ENCODE measurements around the gene ZNF761.
"Not testable (repeated sequence)": the region's sequence is repeated elsewhere in the genome, so short reads cannot be mapped to it uniquely, and the experiment has no call there.

GRCh38 chr19:53443809-53444208, 12.0 kb downstream of the ZNF761 start:
- TF ChIP-seq, protein P1, sequence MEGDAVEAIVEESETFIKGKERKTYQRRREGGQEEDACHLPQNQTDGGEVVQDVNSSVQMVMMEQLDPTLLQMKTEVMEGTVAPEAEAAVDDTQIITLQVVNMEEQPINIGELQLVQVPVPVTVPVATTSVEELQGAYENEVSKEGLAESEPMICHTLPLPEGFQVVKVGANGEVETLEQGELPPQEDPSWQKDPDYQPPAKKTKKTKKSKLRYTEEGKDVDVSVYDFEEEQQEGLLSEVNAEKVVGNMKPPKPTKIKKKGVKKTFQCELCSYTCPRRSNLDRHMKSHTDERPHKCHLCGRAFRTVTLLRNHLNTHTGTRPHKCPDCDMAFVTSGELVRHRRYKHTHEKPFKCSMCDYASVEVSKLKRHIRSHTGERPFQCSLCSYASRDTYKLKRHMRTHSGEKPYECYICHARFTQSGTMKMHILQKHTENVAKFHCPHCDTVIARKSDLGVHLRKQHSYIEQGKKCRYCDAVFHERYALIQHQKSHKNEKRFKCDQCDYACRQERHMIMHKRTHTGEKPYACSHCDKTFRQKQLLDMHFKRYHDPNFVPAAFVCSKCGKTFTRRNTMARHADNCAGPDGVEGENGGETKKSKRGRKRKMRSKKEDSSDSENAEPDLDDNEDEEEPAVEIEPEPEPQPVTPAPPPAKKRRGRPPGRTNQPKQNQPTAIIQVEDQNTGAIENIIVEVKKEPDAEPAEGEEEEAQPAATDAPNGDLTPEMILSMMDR (conservative IDR thresholded peaks at IDR 0.05; ENCODE audit: low read length) = not testable (repeated sequence)
- TF ChIP-seq EZH2phosphoT487 (IDR thresholded peaks at IDR 0.05; ENCODE audit: borderline replicate concordance, low read depth, low read length) = not testable (repeated sequence)

Data from OCI-LY7 (cell line).